GM13977 (cell line): Measurements from ENCODE around the gene RNF144A.

Experiments used
- DNase-seq: peaks from one replicate; pipeline ENCODE4 v3.0.0; 2012; ENCODE audit warnings: low spot score
- in situ Hi-C: fragments of 300-500 bp; cut with MboI; formaldehyde crosslinking; loops from one replicate; pipeline ENCODE4 v1.12.0; 2022; ENCODE audit warnings: low sequenced_read_pairs, low pct_unique_long_range_greater_than_20kb, mixed read lengths, inconsistent platforms; ENCODE audit not compliant: unreplicated experiment
- TF ChIP-seq, protein P1 (sequence below): IDR thresholded peaks from 2 replicates; pipeline ENCODE4 v1.5.1; 2012; ENCODE audit warnings: mild to moderate bottlenecking, control low read depth; ENCODE audit not compliant: insufficient read depth; ENCODE audit errors: extremely low read depth, missing control alignments

Gene RNF144A

GRCh38 chr2:6879011-6879410 is 38.2 kb upstream of the RNF144A start:
- in situ Hi-C loops, result no loop called here
- TF ChIP-seq, protein P1, sequence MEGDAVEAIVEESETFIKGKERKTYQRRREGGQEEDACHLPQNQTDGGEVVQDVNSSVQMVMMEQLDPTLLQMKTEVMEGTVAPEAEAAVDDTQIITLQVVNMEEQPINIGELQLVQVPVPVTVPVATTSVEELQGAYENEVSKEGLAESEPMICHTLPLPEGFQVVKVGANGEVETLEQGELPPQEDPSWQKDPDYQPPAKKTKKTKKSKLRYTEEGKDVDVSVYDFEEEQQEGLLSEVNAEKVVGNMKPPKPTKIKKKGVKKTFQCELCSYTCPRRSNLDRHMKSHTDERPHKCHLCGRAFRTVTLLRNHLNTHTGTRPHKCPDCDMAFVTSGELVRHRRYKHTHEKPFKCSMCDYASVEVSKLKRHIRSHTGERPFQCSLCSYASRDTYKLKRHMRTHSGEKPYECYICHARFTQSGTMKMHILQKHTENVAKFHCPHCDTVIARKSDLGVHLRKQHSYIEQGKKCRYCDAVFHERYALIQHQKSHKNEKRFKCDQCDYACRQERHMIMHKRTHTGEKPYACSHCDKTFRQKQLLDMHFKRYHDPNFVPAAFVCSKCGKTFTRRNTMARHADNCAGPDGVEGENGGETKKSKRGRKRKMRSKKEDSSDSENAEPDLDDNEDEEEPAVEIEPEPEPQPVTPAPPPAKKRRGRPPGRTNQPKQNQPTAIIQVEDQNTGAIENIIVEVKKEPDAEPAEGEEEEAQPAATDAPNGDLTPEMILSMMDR, result no peak
- no peak for DNase-seq

GRCh38 chr2:6880200-6880733 is 36.9 kb upstream of the RNF144A start:
- TF ChIP-seq, protein P1, result no peak
- in situ Hi-C loops, result no loop called here
- DNase-seq, result no peak

DNA sequence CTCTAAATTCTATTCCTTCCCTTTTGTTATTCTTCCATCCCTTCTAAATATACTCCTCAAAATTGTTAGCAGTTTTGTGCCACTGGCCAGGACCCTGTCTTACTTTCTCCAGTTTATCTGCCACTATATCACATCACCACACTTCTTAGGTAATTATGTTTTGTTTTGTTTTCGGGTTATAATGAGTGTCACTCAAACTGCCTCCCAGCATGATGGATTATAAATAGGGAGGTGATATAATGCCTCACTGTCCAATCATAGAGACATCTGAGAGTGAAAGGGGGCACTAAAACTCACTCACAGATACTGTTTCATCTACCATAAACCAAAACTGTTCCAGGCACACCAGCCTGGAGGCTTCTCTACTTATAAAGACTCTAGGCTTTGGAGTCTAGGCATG is 36.2 kb upstream of the RNF144A start:
- no peak for DNase-seq
- in situ Hi-C loops, result no loop called here

DNA sequence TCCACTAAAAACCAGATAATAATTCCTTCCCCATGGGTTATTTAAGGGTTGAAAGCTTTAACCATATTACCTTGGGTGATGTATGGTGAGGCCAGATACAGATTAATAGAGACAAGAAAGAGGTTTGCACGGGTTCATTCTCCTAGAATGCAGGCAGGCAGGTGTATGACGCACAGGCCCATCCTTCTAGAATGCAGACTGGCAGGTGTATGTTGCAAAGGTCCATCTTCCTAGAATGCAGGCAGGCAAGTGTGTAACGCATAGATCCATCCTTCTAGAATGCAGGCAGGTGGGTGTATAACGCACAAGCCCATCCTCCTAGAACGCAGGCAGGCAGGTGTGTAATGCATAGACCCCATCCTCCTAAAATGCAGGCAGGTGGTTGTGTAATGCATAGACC is 35.7 kb upstream of the RNF144A start:
- in situ Hi-C loops, result no loop called here
- TF ChIP-seq, protein P1, result no peak
- DNase-seq, result no peak

More for the DNA sequence above, 36.2 kb upstream of the RNF144A start:
- TF ChIP-seq, protein P1, result no peak

DNA sequence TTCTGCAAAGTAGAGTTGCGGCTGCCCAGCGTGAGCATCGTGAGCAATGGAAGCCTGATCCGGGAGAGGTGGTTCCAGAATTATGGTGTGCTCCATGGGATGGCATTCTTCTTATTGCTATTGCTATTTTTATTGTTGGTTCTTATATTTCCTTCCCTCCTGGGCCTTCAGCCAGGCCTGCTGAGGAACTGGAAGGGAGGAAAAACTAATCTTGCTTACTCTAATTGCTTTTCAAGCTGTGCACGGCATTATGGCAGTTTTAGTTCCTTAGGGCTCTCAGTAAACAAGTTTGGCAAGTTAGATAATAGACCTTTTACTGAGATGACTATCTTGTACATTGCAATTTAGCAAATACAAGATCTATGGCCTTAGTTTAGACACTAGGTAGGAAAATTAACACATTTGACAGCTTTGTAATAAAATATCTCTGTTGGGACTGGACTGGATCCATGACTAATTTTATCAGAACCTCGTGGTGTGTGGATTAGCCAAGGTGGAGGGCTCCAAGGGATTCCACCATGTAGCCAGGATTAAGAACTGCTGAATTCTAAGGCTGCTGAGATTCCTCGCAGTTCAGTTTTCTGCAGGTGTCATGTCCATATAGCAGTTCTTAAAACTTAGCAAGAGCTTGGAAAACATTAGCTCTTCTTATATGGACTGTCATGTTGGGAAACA is 33.6 kb upstream of the RNF144A start:
- in situ Hi-C loops, result no loop called here
- no peak for DNase-seq
- TF ChIP-seq, protein P1, result no peak

DNA sequence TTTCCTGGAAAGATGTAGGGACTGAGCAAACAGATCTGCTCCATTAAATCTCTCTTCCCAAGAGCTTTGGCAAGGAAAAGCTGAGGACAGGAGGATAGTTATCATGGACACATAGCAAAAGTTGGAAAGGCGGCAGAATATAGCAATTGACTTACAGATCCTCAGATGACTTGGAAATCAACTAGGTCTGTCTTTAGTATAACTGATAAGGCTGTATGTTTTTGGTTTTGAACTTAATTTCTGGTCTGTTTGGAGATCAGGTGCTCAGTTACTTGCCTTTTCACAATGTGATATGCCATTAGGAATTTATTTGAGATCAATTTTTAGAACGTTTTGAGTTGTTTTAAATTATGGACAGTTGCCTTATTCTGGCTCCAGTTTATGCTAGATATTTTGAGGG is 31.7 kb upstream of the RNF144A start:
- DNase-seq, result no peak
- TF ChIP-seq, protein P1, result no peak
- in situ Hi-C loops, result no loop called here
